GM23338 (cell line): ENCODE results near the gene PTPRS.

Experiments used
- CTCF ChIP-seq, 2 experiments: fragments of 200-600 bp in 1 of 2; sonication (generic) in 1 of 2; conservative IDR thresholded peaks; 2 replicates each; pipeline versions ENCODE4 v1.5.1 to v1.6.1; 2016 to 2017; ENCODE audit warnings: antibody characterized with exemption in 2 of 2, low read depth in 2 of 2, mild to moderate bottlenecking in 2 of 2, moderate library complexity in 1 of 2
- POLR2AphosphoS5 ChIP-seq: IDR thresholded peaks from 2 replicates; pipeline ENCODE4 v1.6.1; 2016; ENCODE audit warnings: antibody characterized with exemption, low read depth
- REST ChIP-seq: IDR thresholded peaks from one replicate; pipeline ENCODE4 v1.6.1; 2018; ENCODE audit warnings: antibody characterized with exemption; ENCODE audit not compliant: unreplicated experiment

GRCh38 chr19:5369304-5369703 lies 28.7 kb upstream of the PTPRS start:
- TF ChIP-seq CTCF (conservative IDR thresholded peaks at IDR 0.05; ENCODE audit: low read depth in 2 of 2) = no peak
- no peak for TF ChIP-seq REST
- TF ChIP-seq POLR2AphosphoS5 = no peak
